IPS-NIHi7 (cell line): ENCODE data around the gene TFDP1.

ENCODE experiments used
- DNase-seq: peaks from one replicate; pipeline ENCODE4 v3.0.0; 2012; ENCODE audit warnings: mixed read lengths; ENCODE audit errors: extremely low spot score

The TFDP1 gene

GRCh38 chr13:113665597-113666328 lies 81.2 kb downstream of the TFDP1 start:
- DNase-seq: no peak

GRCh38 chr13:113666329-113666670 lies 81.7 kb downstream of the TFDP1 start:
- DNase-seq: no peak

GRCh38 chr13:113666951-113667701 lies 82.6 kb downstream of the TFDP1 start, which contains the start of gene GRK1:
Gene GRK1 (plus strand): TSS chr13:113667219. CDS start chr13:113667387, 168 bp downstream.
- DNase-seq: no peak

- no peak for DNase-seq
Measured at GRCh38 chr13:113667771-113668490, 83.4 kb downstream of the TFDP1 start.

GRCh38 chr13:113668491-113668971 lies 84.0 kb downstream of the TFDP1 start:
- no peak for DNase-seq

- DNase-seq: no peak
Measured at GRCh38 chr13:113669231-113669754, 84.7 kb downstream of the TFDP1 start.

- no peak for DNase-seq
Measured at GRCh38 chr13:113669755-113670341, 85.3 kb downstream of the TFDP1 start.

GRCh38 chr13:113670541-113670940 lies 86.0 kb downstream of the TFDP1 start:
- DNase-seq: no peak

- DNase-seq: no peak
Measured at GRCh38 chr13:113671066-113672001, 86.8 kb downstream of the TFDP1 start.

- no peak for DNase-seq
Measured at GRCh38 chr13:113672002-113672651, 87.6 kb downstream of the TFDP1 start.
